Mesendoderm (in vitro differentiated cells): Measurements from ENCODE around the gene IFT52. TPM values are rescaled to one million over a fixed set of nuclear protein-coding genes. Genes with fewer than 3 reads are reported as not detected.
A peak's percentile ranks its signal among the peaks of the same experiment; 100 is the strongest.

Experiments used
- DNase-seq: peaks from one replicate; pipeline ENCODE4 v3.0.0; 2013
- H2AK5ac ChIP-seq: 2 replicates; pipeline ENCODE4 v1.6.1; 2013; ENCODE audit warnings: low read length, inconsistent platforms
- H2BK120ac ChIP-seq: 2 replicates; pipeline ENCODE4 v1.6.1; 2013; ENCODE audit warnings: low read depth, mild to moderate bottlenecking, low read length, moderate library complexity, mixed read lengths
- H2BK15ac ChIP-seq: replicated peaks from 2 replicates; pipeline ENCODE4 v1.6.1; 2013; ENCODE audit warnings: low read depth, mild to moderate bottlenecking, moderate library complexity
- H2BK5ac ChIP-seq: 2 replicates; pipeline ENCODE4 v1.6.1; 2013; ENCODE audit warnings: low read length, inconsistent platforms
- H3K18ac ChIP-seq: 2 replicates; pipeline ENCODE4 v1.6.1; 2013; ENCODE audit warnings: mild to moderate bottlenecking, low read length, mixed read lengths
- H3K23ac ChIP-seq: one replicate; pipeline ENCODE4 v1.6.1; 2013; ENCODE audit warnings: low read length
- H3K27ac ChIP-seq: 2 replicates; pipeline ENCODE4 v1.5.1; 2013; ENCODE audit warnings: low read depth, mild to moderate bottlenecking, inconsistent platforms, low read length, moderate library complexity
- H3K27me3 ChIP-seq: 2 replicates; pipeline ENCODE4 v1.6.1; 2013; ENCODE audit warnings: low read length, control low read depth, mild to moderate bottlenecking, inconsistent platforms; ENCODE audit not compliant: insufficient read depth, poor library complexity
- H3K36me3 ChIP-seq: 2 replicates; pipeline ENCODE4 v1.6.1; 2013; ENCODE audit warnings: low read length, inconsistent platforms; ENCODE audit not compliant: control insufficient read depth, insufficient read depth
- H3K4ac ChIP-seq: one replicate; pipeline ENCODE4 v1.6.1; 2013; ENCODE audit warnings: low read depth, mild to moderate bottlenecking, low read length, moderate library complexity
- H3K4me1 ChIP-seq: 2 replicates; pipeline ENCODE4 v1.6.1; 2013; ENCODE audit warnings: low read depth, low read length, inconsistent platforms; ENCODE audit not compliant: control insufficient read depth
- H3K4me2 ChIP-seq: 2 replicates; pipeline ENCODE4 v1.6.1; 2013; ENCODE audit warnings: low read length
- H3K4me3 ChIP-seq: 2 replicates; pipeline ENCODE4 v1.5.1; 2013; ENCODE audit warnings: mild to moderate bottlenecking, low read length
- H3K56ac ChIP-seq: one replicate; pipeline ENCODE4 v1.6.1; 2013; ENCODE audit warnings: low read length
- H3K79me1 ChIP-seq: 2 replicates; pipeline ENCODE4 v1.6.1; 2013; ENCODE audit warnings: low read length, inconsistent platforms
- H3K79me2 ChIP-seq: 2 replicates; pipeline ENCODE4 v1.6.1; 2013; ENCODE audit warnings: mild to moderate bottlenecking, low read length; ENCODE audit not compliant: control insufficient read depth, insufficient read depth
- H3K9ac ChIP-seq: 2 replicates; pipeline ENCODE4 v1.6.1; 2013; ENCODE audit warnings: low read length, inconsistent platforms
- H4K5ac ChIP-seq: one replicate; pipeline ENCODE4 v1.6.1; 2013; ENCODE audit warnings: low read length
- H4K8ac ChIP-seq: one replicate; pipeline ENCODE4 v1.6.1; 2013; ENCODE audit warnings: low read depth, mild to moderate bottlenecking, control low read depth, low read length, moderate library complexity
- WGBS: extraction: QIAGEN DNeasy Blood & Tissue Kit; methylation state at CpG from one replicate; pipeline ENCODE4 v1.1.7; 2013; ENCODE audit warnings: low lambda C conversion rate, missing lambda C conversion rate; ENCODE audit not compliant: insufficient coverage; ENCODE audit errors: extremely low coverage; 5-methylcytosine and 5-hydroxymethylcytosine counted together
- polyA plus RNA-seq, 2 experiments: library from polyadenylated mRNA; stranded (reverse); fragments of 200-250 nt; gene quantifications; one replicate each; pipeline ENCODE4 v1.2.3, GENCODE V29; 2013

The IFT52 gene
- 45.5 TPM for polyA plus RNA-seq (2013, experiment 1 of 2)
- 40.2 TPM for polyA plus RNA-seq (2013, experiment 2 of 2)

DNA sequence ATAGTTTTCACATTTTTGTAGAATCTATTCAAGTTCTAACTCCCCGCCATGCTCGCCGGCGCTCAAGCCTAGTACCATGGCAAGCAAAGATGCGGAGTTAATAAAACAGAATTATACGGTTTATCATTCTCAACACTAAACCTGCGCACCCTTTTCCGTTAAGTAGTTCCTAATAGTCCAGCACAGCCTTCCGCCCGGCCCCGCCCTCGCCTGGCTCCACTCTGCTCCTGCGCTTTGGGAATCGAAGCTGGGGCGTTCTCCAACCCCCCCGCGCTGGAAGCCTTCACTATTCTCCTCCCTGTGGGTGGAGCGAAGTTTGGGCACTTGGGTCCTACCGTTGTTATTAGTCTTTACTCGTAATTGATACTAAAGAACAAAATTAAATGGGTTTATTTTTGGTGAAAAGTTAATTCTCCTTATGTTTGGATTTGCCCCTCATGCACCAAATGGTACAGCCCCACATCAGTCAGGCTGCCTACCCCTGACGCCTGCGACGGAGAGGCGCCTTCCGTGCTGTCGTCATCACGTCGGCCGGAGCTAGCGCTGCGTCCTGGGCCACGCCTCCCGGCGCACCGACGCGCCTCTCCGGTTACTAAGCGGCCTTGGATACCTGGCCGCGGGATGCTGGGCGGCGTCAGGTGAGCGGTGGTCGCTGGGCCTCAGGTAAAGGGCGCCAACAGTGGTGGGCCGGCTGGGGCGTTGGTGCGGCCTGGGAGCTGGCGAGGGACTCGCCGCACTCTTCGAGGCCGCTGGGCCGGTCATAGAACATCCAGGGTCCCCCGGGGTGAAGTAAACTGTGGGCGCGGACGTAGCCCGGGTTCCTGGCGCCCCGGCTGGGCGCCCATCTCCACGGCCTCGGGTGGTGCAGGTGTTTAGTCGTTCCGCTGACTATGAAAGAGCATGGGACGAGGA is at the start of gene IFT52:
Gene IFT52, plus strand, starts transcription at position 546 of the 912 bp plus-strand sequence. CDS start 3,762 bp downstream, outside the sequence.
- Histone ChIP-seq H3K27ac (peak within 1 kb of the TSS; percentile 25), H3K56ac (peak within 1 kb of the TSS; percentile 86), H3K9ac (peak within 1 kb of the TSS; percentile 84), H3K4me2 (peak within 1 kb of the TSS; percentile 91), H2BK5ac (no peak within 1 kb of the TSS), H3K23ac (no peak within 1 kb of the TSS), H3K79me2 (no peaks in the 10 kb centered on the region), H3K4me1 (no peaks in the 10 kb centered on the region), H3K4ac (peak within 1 kb of the TSS; percentile 7), H2AK5ac (no peak within 1 kb of the TSS), H4K5ac (peak within 1 kb of the TSS; percentile 66), H2BK120ac (no peak within 1 kb of the TSS), H3K36me3 (no peaks in the 10 kb centered on the region), H3K79me1 (no peaks in the 10 kb centered on the region), H3K4me3 (peak within 1 kb of the TSS; percentile 76), H3K27me3 (no peaks in the 10 kb centered on the region), H2BK15ac (no peak within 1 kb of the TSS), H4K8ac (peak within 1 kb of the TSS; percentile 67), H3K18ac (peak within 1 kb of the TSS; percentile 70)
- peak; percentile 97 for DNase-seq
- WGBS, result no CpG with 5 or more reads among the region's 68 CpGs

- DNase-seq, result no peak
- H2BK120ac ChIP-seq, result no peak overlapping the region
- no peaks in the 10 kb centered on the region for H3K79me2 ChIP-seq
- H4K8ac ChIP-seq, result no peak overlapping the region
- no peak overlapping the region for H3K4me2 ChIP-seq
- H3K36me3 ChIP-seq, result no peaks in the 10 kb centered on the region
- no peak overlapping the region for H3K23ac ChIP-seq
- no peaks in the 10 kb centered on the region for H3K79me1 ChIP-seq
- no CpG with 5 or more reads among the region's 2 CpGs for WGBS
- H3K4ac ChIP-seq, result no peak overlapping the region
- H3K9ac ChIP-seq, result no peak overlapping the region
- no peaks in the 10 kb centered on the region for H3K27me3 ChIP-seq
- H2AK5ac ChIP-seq, result no peak overlapping the region
- no peak overlapping the region for H3K56ac ChIP-seq
- no peak overlapping the region for H2BK5ac ChIP-seq
- H4K5ac ChIP-seq, result no peak overlapping the region
- H2BK15ac ChIP-seq, result no peak overlapping the region
- no peak overlapping the region for H3K18ac ChIP-seq
- H3K27ac ChIP-seq, result no peak overlapping the region
- H3K4me1 ChIP-seq, result no peaks in the 10 kb centered on the region
- no peak overlapping the region for H3K4me3 ChIP-seq
Observed at GRCh38 chr20:43541214-43541613, 49.5 kb upstream of the IFT52 start.

GRCh38 chr20:43542161-43542560 is 48.6 kb upstream of the IFT52 start:
- DNase-seq, result no peak
- no peaks in the 10 kb centered on the region for H3K79me2 ChIP-seq
- H3K27me3 ChIP-seq, result no peaks in the 10 kb centered on the region
- H3K56ac ChIP-seq, result no peak overlapping the region
- no peak overlapping the region for H2BK15ac ChIP-seq
- H4K5ac ChIP-seq, result no peak overlapping the region
- no peak overlapping the region for H3K27ac ChIP-seq
- H3K79me1 ChIP-seq, result no peaks in the 10 kb centered on the region
- H4K8ac ChIP-seq, result no peak overlapping the region
- H3K4ac ChIP-seq, result no peak overlapping the region
- H3K18ac ChIP-seq, result no peak overlapping the region
- H2BK5ac ChIP-seq, result no peak overlapping the region
- no peak overlapping the region for H2BK120ac ChIP-seq
- no peaks in the 10 kb centered on the region for H3K4me1 ChIP-seq
- no peaks in the 10 kb centered on the region for H3K36me3 ChIP-seq
- no CpG with 5 or more reads among the region's 5 CpGs for WGBS
- no peak overlapping the region for H2AK5ac ChIP-seq
- no peak overlapping the region for H3K23ac ChIP-seq
- no peak overlapping the region for H3K9ac ChIP-seq
- no peak overlapping the region for H3K4me2 ChIP-seq
- H3K4me3 ChIP-seq, result no peak overlapping the region

GRCh38 chr20:43542674-43543073 is 48.1 kb upstream of the IFT52 start:
- no peaks in the 10 kb centered on the region for H3K36me3 ChIP-seq
- H3K18ac ChIP-seq, result no peak overlapping the region
- no peak overlapping the region for H2AK5ac ChIP-seq
- no peak overlapping the region for H3K23ac ChIP-seq
- H3K79me2 ChIP-seq, result no peaks in the 10 kb centered on the region
- no peak overlapping the region for H3K56ac ChIP-seq
- no peak overlapping the region for H2BK120ac ChIP-seq
- no peaks in the 10 kb centered on the region for H3K79me1 ChIP-seq
- WGBS, result no CpG with 5 or more reads among the region's 4 CpGs
- no peak overlapping the region for H2BK15ac ChIP-seq
- H4K8ac ChIP-seq, result no peak overlapping the region
- no peak overlapping the region for H3K4me2 ChIP-seq
- H2BK5ac ChIP-seq, result no peak overlapping the region
- H3K9ac ChIP-seq, result no peak overlapping the region
- H3K4ac ChIP-seq, result no peak overlapping the region
- H4K5ac ChIP-seq, result no peak overlapping the region
- no peak for DNase-seq
- H3K4me1 ChIP-seq, result no peaks in the 10 kb centered on the region
- H3K4me3 ChIP-seq, result no peak overlapping the region
- no peaks in the 10 kb centered on the region for H3K27me3 ChIP-seq
- H3K27ac ChIP-seq, result no peak overlapping the region

GRCh38 chr20:43543138-43543537 is 47.6 kb upstream of the IFT52 start:
- Histone ChIP-seq H3K79me2 (no peaks in the 10 kb centered on the region), H2AK5ac (no peak overlapping the region), H3K18ac (no peak overlapping the region), H3K56ac (no peak overlapping the region), H3K79me1 (no peaks in the 10 kb centered on the region), H2BK120ac (no peak overlapping the region), H3K23ac (no peak overlapping the region), H3K4me2 (no peak overlapping the region), H2BK5ac (no peak overlapping the region), H3K4ac (no peak overlapping the region), H3K27ac (no peak overlapping the region), H3K4me1 (no peaks in the 10 kb centered on the region), H3K27me3 (no peaks in the 10 kb centered on the region), H3K36me3 (no peaks in the 10 kb centered on the region), H4K8ac (no peak overlapping the region), H4K5ac (no peak overlapping the region), H3K9ac (no peak overlapping the region), H3K4me3 (no peak overlapping the region), H2BK15ac (no peak overlapping the region)
- no CpG with 5 or more reads among the region's 5 CpGs for WGBS
- DNase-seq, result no peak
